H1 (cell line): ENCODE measurements around the gene DISC1. TPM values are rescaled to one million over a fixed set of nuclear protein-coding genes. Genes with fewer than 3 reads are reported as not detected.

Experiments used
- CBX5 ChIP-seq: fragments of 300-800, 300-1000 bp; sonication (generic); IDR thresholded peaks from 2 replicates; pipeline ENCODE4 v1.7.1; 2016; ENCODE audit warnings: antibody characterized with exemption, low read length, low read depth
- CEBPB ChIP-seq: IDR thresholded peaks from 2 replicates; pipeline ENCODE4 v1.6.1; 2012; ENCODE audit warnings: low read depth, low read length
- CREB1 ChIP-seq: IDR thresholded peaks from 2 replicates; pipeline ENCODE4 v1.6.1; 2012; ENCODE audit warnings: inconsistent platforms
- KDM5A ChIP-seq: fragments of 200-600 bp; IDR thresholded peaks from 2 replicates; pipeline ENCODE4 v1.7.1; 2012; ENCODE audit warnings: mild to moderate bottlenecking, low read length, inconsistent platforms, mixed read lengths
- NANOG ChIP-seq: IDR thresholded peaks from 2 replicates; pipeline ENCODE4 v1.6.1; 2011; ENCODE audit warnings: low read length, low read depth, mild to moderate bottlenecking, inconsistent platforms; ENCODE audit not compliant: insufficient read depth, poor library complexity, severe bottlenecking
- RBBP5 ChIP-seq: IDR thresholded peaks from 2 replicates; pipeline ENCODE4 v1.7.1; 2012; ENCODE audit warnings: low read depth, mild to moderate bottlenecking, inconsistent platforms, low read length, moderate library complexity, borderline replicate concordance
- RXRA ChIP-seq: IDR thresholded peaks from 2 replicates; pipeline ENCODE4 v1.6.1; 2011; ENCODE audit warnings: low read depth, mild to moderate bottlenecking, low read length, moderate library complexity; ENCODE audit not compliant: insufficient read depth
- TAF7 ChIP-seq: optimal IDR thresholded peaks from 2 replicates; pipeline ENCODE3; 2011; ENCODE audit warnings: low read depth, mild to moderate bottlenecking, inconsistent platforms, low read length, moderate library complexity, borderline replicate concordance
- TCF12 ChIP-seq: IDR thresholded peaks from 2 replicates; pipeline ENCODE4 v1.6.1; 2011; ENCODE audit warnings: low read depth, mild to moderate bottlenecking, low read length
- YY1 ChIP-seq: IDR thresholded peaks from 2 replicates; pipeline ENCODE4 v1.6.1; 2011; ENCODE audit warnings: low read depth, mild to moderate bottlenecking, low read length
- polyA plus RNA-seq, 7 experiments: library from polyadenylated mRNA; depleted of rRNA in 3 of 7; stranded (reverse) in 5 of 7; unstranded in 2 of 7; fragments of >200 nt in 5 of 7; fragments of 200-250 nt in 2 of 7; gene quantifications; 1 replicate in 5 of 7; 2 replicates in 1 of 7; 4 replicates in 1 of 7; pipeline versions ENCODE4 v1.2.1 to v1.2.3, GENCODE V29; 2011 to 2013; ENCODE audit warnings: missing spikeins in 2 of 7, mixed read lengths in 2 of 7
- total RNA-seq: library from RNA; stranded (reverse); fragmentation: NEBNext Ultra II Directional; extraction: Animal tissue kit (Norgen Biotek cat#: 25700); gene quantifications from 2 replicates; pipeline ENCODE4 v1.2.1, GENCODE V29; 2021
- TF ChIP-seq, protein P1 (sequence below), 3 experiments: IDR thresholded peaks; 1 replicate in 2 of 3; 2 replicates in 1 of 3; pipeline versions ENCODE4 v1.5.1 to v1.6.1; 2011; ENCODE audit warnings: low read length in 3 of 3, mild to moderate bottlenecking in 3 of 3, inconsistent platforms in 2 of 3, low read depth in 1 of 3, moderate library complexity in 1 of 3; ENCODE audit not compliant: insufficient read depth in 1 of 3; ENCODE audit errors: control extremely low read depth in 1 of 3

DISC1 gene
- total and polyA plus RNA-seq, 2 of the 8 experiments (the other 6 are each of a cell fraction or from before 2014, with no cell fraction given) = 1.1 to 3.5 TPM

DNA sequence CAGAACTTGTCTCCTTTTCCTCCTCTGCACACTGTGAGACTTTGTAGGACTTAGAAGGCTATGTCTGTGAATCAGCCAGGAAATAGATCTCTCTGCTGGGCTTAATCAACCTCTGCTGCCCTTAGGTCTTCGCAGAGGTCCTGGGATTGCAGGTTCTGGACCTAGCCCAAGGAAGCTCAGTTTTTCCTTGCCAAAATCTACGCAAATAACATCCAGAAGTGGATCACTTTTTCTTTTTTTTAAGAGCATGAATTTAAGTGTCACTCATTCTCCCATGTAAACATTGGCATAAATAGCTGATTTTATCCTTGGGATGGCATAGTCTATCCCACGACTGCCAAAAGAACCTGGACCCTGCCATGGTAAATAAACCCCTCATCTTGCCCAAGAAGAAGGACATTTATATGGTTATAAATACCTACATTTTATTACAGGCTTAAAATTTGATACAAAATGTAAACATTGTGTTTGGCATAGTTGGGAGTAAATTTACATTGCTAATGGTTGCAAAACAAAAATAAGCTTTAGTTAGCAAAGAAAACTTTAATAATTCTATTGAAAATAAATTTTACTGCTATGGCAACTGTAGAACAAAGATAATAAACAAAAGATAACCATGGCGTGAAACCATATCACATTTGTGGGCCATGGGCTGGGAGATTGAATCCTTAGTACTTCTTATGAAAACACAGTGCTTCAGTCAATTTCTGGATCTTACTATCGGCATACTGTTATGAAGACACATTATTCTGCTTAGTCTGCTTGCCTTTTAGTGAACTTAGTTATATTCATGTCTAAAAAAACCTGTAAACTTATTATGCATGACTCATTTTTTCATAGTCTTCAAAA is 24.5 kb upstream of the DISC1 start (continued):
- no peak for TF ChIP-seq KDM5A
- TF ChIP-seq, protein P1, sequence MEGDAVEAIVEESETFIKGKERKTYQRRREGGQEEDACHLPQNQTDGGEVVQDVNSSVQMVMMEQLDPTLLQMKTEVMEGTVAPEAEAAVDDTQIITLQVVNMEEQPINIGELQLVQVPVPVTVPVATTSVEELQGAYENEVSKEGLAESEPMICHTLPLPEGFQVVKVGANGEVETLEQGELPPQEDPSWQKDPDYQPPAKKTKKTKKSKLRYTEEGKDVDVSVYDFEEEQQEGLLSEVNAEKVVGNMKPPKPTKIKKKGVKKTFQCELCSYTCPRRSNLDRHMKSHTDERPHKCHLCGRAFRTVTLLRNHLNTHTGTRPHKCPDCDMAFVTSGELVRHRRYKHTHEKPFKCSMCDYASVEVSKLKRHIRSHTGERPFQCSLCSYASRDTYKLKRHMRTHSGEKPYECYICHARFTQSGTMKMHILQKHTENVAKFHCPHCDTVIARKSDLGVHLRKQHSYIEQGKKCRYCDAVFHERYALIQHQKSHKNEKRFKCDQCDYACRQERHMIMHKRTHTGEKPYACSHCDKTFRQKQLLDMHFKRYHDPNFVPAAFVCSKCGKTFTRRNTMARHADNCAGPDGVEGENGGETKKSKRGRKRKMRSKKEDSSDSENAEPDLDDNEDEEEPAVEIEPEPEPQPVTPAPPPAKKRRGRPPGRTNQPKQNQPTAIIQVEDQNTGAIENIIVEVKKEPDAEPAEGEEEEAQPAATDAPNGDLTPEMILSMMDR (IDR thresholded peaks at IDR 0.05; ENCODE audit: control extremely low read depth in 1 of 3, insufficient read depth in 1 of 3, low read depth in 1 of 3, low read length in 3 of 3) = no peak
- no peak for TF ChIP-seq TAF7
- TF ChIP-seq CEBPB = no peak
- TF ChIP-seq RXRA = no peak
- no peak for TF ChIP-seq CREB1
- no peak for TF ChIP-seq CBX5
- TF ChIP-seq NANOG = no peak
- TF ChIP-seq RBBP5 = no peak
- TF ChIP-seq TCF12 = no peak
- TF ChIP-seq YY1 = no peak
